GM19328 (cell line): ENCODE results near the gene PPP1R12B.
"Not testable (repeated sequence)": the region's sequence is repeated elsewhere in the genome, so short reads cannot be mapped to it uniquely, and the experiment has no call there.

ENCODE experiments used
- ATAC-seq: cut with Tn5 transposase; IDR thresholded peaks from one replicate; pipeline ENCODE4 v1.9.1; 2021; ENCODE audit warnings: mild to moderate bottlenecking, moderate library complexity; ENCODE audit not compliant: unreplicated experiment

Gene PPP1R12B

GRCh38 chr1:202624088-202624780 is 275.7 kb downstream of the PPP1R12B start:
- ATAC-seq: no peak

- ATAC-seq: no peak
Measured at GRCh38 chr1:202624781-202625108, 276.2 kb downstream of the PPP1R12B start.

- no peak for ATAC-seq
Measured at GRCh38 chr1:202625416-202626360, 277.2 kb downstream of the PPP1R12B start.

GRCh38 chr1:202627036-202627435 is 278.5 kb downstream of the PPP1R12B start:
- not testable (repeated sequence) for ATAC-seq

GRCh38 chr1:202627841-202628565 is 279.5 kb downstream of the PPP1R12B start:
- no peak for ATAC-seq

- no peak for ATAC-seq
Measured at GRCh38 chr1:202628646-202629215, 280.2 kb downstream of the PPP1R12B start.

GRCh38 chr1:202629257-202629811 is 280.8 kb downstream of the PPP1R12B start:
- ATAC-seq: not testable (repeated sequence)

- not testable (repeated sequence) for ATAC-seq
Measured at GRCh38 chr1:202630096-202630495, 281.6 kb downstream of the PPP1R12B start.

- no peak for ATAC-seq
Measured at GRCh38 chr1:202630541-202630940, 282.0 kb downstream of the PPP1R12B start.

- no peak for ATAC-seq
Measured at GRCh38 chr1:202631076-202631923, 282.8 kb downstream of the PPP1R12B start.

GRCh38 chr1:202632241-202632640 is 283.7 kb downstream of the PPP1R12B start:
- no peak for ATAC-seq

- ATAC-seq: not testable (repeated sequence)
Measured at GRCh38 chr1:202636171-202636570, 287.7 kb downstream of the PPP1R12B start.

- ATAC-seq: not testable (repeated sequence)
Measured at GRCh38 chr1:202637321-202638018, 289.0 kb downstream of the PPP1R12B start.

GRCh38 chr1:202638019-202638700 is 289.7 kb downstream of the PPP1R12B start:
- no peak for ATAC-seq

- ATAC-seq: not testable (repeated sequence)
Measured at GRCh38 chr1:202638701-202639305, 290.3 kb downstream of the PPP1R12B start.

GRCh38 chr1:202639500-202639899 is 291.0 kb downstream of the PPP1R12B start:
- no peak for ATAC-seq

- ATAC-seq: no peak
Measured at GRCh38 chr1:202642212-202642611, 293.7 kb downstream of the PPP1R12B start.
